Endothelial cell of umbilical vein (primary cell): ENCODE measurements around the gene BPTF.

Source experiments
- CTCF ChIP-seq, 2 donors: IDR thresholded peaks; 1 replicate in 1 of 2; 2 replicates in 1 of 2; pipeline ENCODE4 v1.5.1; 2011; ENCODE audit warnings: low read length in 2 of 2, mild to moderate bottlenecking in 2 of 2, moderate library complexity in 2 of 2, control low read depth in 1 of 2, inconsistent platforms in 1 of 2, low read depth in 1 of 2; ENCODE audit not compliant: insufficient read depth in 1 of 2; ENCODE audit errors: extremely low read depth in 1 of 2
- EZH2 ChIP-seq: IDR thresholded peaks from 2 replicates; pipeline ENCODE4 v1.6.1; 2012; ENCODE audit warnings: borderline replicate concordance, low read depth, mild to moderate bottlenecking, moderate library complexity, low read length, inconsistent platforms; ENCODE audit not compliant: severe bottlenecking
- POLR2A ChIP-seq: IDR thresholded peaks from 2 replicates; pipeline ENCODE4 v1.6.1; 2012; ENCODE audit warnings: low read depth, mild to moderate bottlenecking, control low read depth, low read length
- POLR2AphosphoS5 ChIP-seq: IDR thresholded peaks from 2 replicates; pipeline ENCODE4 v1.6.1; 2012; ENCODE audit warnings: low read depth, mild to moderate bottlenecking, control low read depth, low read length, moderate library complexity; ENCODE audit not compliant: insufficient read depth
- TF ChIP-seq, protein P1 (sequence below): IDR thresholded peaks from 2 replicates; pipeline ENCODE4 v1.6.1; 2011; ENCODE audit not compliant: insufficient read depth, insufficient read length

GRCh38 chr17:67920212-67920611 is 94.9 kb downstream of the BPTF start:
- TF ChIP-seq, protein P1, sequence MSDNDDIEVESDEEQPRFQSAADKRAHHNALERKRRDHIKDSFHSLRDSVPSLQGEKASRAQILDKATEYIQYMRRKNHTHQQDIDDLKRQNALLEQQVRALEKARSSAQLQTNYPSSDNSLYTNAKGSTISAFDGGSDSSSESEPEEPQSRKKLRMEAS = no peak
- TF ChIP-seq CTCF (IDR thresholded peaks at IDR 0.05; ENCODE audit: extremely low read depth in 1 of 2, insufficient read depth in 1 of 2, low read depth in 1 of 2, low read length in 2 of 2) = no peak
- TF ChIP-seq EZH2 = no peak
- no peak for TF ChIP-seq POLR2A
- TF ChIP-seq POLR2AphosphoS5 = no peak
